HG02870 (cell line): ENCODE results near the gene FAM187B.
"Not testable (repeated sequence)": the region's sequence is repeated elsewhere in the genome, so short reads cannot be mapped to it uniquely, and the experiment has no call there.

Source experiments
- ATAC-seq: cut with Tn5 transposase; IDR thresholded peaks from one replicate; pipeline ENCODE4 v1.9.1; 2021; ENCODE audit warnings: mild to moderate bottlenecking, moderate library complexity; ENCODE audit not compliant: unreplicated experiment

FAM187B gene

GRCh38 chr19:35236638-35237400 lies 8.3 kb upstream of the FAM187B start:
- ATAC-seq, result no peak

- no peak for ATAC-seq
Observed at GRCh38 chr19:35232912-35233311, 4.4 kb upstream of the FAM187B start.

GRCh38 chr19:35231956-35232645 lies 3.6 kb upstream of the FAM187B start:
- ATAC-seq, result no peak

GRCh38 chr19:35229601-35230000 lies 1.1 kb upstream of the FAM187B start:
- no peak for ATAC-seq

GRCh38 chr19:35226748-35227147 lies 1.8 kb downstream of the FAM187B start:
- ATAC-seq, result no peak

- no peak for ATAC-seq
Observed at GRCh38 chr19:35225951-35226350, 2.6 kb downstream of the FAM187B start.

- no peak for ATAC-seq
Observed at GRCh38 chr19:35224681-35225571, 3.6 kb downstream of the FAM187B start.

- no peak for ATAC-seq
Observed at GRCh38 chr19:35223862-35224505, 4.6 kb downstream of the FAM187B start.

- ATAC-seq, result no peak
Observed at GRCh38 chr19:35223084-35223790, 5.3 kb downstream of the FAM187B start.

GRCh38 chr19:35222373-35223015 lies 6.0 kb downstream of the FAM187B start:
- no peak for ATAC-seq

GRCh38 chr19:35220973-35221590 lies 7.5 kb downstream of the FAM187B start:
- not testable (repeated sequence) for ATAC-seq

GRCh38 chr19:35220315-35220921 lies 8.1 kb downstream of the FAM187B start:
- ATAC-seq, result no peak

- no peak for ATAC-seq
Observed at GRCh38 chr19:35219008-35219407, 9.5 kb downstream of the FAM187B start.

GRCh38 chr19:35217649-35217990 lies 10.9 kb downstream of the FAM187B start:
- no peak for ATAC-seq

GRCh38 chr19:35216833-35217648 lies 11.5 kb downstream of the FAM187B start:
- ATAC-seq, result no peak

- no peak for ATAC-seq
Observed at GRCh38 chr19:35216016-35216832, 12.3 kb downstream of the FAM187B start.

- no peak for ATAC-seq
Observed at GRCh38 chr19:35214766-35215422, 13.6 kb downstream of the FAM187B start.
